M059J (cell line): ENCODE results near the gene ALPL. TPM values are rescaled to one million over a fixed set of nuclear protein-coding genes. Genes with fewer than 3 reads are reported as not detected.
A peak's percentile ranks its signal among the peaks of the same experiment; 100 is the strongest.

Experiments used
- DNase-seq: peaks from one replicate; pipeline ENCODE4 v3.0.0-alpha.2; 2012; ENCODE audit warnings: low read depth
- total RNA-seq: library from RNA; depleted of rRNA; stranded (reverse); fragments of >200 nt; shearing (Covaris generic); gene quantifications from 2 replicates; pipeline ENCODE4 v1.2.3, GENCODE V29; 2014; rRNA removed

The ALPL gene
- total RNA-seq, 1 experiment from 2014 or later: 0.71 TPM

DNA sequence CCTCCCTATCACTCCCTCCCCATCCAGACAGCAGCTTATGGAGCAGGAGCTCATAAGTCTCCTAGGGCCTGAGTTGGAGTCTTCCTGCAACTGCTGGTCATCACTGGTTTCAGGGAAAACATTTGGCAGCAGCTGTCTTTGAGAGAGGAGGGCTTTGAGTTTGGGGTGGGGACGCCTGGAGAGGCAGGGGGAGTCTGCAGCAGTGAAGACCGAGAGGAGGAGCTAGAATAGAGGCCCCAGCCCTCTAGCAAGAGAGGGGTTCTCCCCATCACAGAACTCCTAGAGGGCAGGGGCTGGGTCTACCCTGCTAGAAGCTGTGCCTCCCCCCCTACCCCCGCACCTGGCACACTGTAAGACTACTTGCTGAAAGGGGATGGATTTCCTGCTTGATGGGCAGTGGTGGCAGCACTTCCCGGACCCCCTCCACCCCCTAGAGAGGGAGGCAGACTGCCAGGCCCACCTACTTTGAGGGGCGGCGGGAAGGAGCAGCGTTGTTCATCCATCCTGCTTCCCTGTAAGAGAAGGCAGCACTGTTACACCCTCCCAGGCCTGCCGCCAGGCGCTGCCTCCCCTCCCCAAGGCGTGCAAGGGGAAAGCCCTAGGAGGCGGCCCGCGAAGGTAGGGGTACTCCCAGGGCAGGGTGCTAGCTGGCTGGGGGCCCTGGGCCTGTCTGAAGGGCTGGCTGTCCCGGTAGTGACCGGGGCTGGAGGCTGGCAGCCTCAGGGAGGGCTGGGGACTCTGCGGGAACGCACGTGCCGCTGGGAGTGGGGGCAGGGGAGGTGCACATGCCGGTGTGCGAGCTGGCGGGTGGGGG, 109.5 kb downstream of the ALPL start:
- DNase-seq: no peak

DNA sequence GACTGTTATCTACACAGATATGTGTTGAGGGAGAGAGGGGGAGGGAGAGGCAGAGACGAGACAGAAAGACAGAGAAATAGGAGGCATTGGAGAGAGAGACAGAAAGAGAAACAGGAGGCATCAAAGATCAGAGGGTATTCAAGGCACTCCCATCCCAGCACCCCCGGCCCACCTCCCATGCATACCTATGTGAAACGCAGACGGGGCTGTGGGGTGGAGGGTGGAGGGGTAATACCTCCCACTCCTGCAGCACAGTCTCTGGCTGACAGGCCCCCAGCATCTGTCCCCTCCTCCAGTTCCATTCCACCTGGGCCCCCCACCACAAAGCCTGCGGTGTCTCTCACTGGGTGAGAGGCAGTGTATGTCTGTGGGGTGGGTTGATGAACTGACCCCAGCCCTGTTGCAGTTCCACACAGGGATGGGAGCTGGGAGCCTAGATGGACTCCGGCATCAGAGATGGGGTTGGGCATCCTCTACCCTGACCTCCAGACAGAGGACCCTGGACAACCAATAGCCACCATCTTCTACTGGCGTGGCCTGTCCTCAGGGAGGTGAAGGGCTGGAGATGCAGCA, 110.2 kb downstream of the ALPL start:
- no peak for DNase-seq

GRCh38 chr1:21620011-21620410, 110.8 kb downstream of the ALPL start:
- DNase-seq: no peak

DNA sequence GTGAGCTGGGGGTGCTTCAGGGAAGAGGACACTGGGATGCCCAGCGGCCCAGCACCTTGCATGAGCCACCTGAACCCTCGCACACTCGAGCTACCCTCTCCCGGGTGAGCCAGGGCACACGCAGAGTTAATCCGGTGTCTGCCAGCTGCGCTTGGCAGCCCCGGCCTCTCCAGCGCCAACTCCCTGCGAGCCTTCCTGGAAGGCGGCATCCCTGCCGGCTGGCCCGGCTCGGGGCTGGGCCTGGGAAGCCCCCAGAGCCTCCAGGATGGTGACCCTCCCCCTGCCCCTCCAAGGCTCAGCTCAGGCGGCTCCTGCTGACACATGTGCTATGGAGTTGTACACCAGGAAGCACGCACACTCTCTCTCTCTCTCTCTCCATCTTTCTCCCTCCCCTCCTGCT, 111.3 kb downstream of the ALPL start:
- no peak for DNase-seq

DNA sequence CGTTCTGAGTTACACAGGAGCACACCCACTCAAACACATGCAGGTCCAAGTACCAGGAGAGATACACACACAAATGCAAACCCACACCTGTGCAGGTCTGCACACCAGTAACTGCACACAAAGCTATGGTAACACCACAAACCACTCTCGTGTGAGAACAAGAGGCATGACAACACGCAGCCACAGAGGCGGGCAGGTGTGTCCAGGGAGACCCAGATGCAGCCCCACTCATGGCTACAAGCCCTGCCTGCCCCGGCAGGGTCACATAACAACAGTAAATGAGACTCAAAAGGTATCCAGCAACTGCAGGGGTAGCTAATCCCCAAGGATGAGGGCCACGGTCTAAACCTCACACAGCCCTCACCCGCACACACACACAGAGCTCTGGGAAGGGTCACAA, 111.8 kb downstream of the ALPL start:
- no peak for DNase-seq

- no peak for DNase-seq
Measured at GRCh38 chr1:21621761-21622436, 112.7 kb downstream of the ALPL start.

GRCh38 chr1:21622466-21623315, 113.5 kb downstream of the ALPL start:
- DNase-seq: peak; percentile 18

- DNase-seq: no peak
Measured at GRCh38 chr1:21623410-21623961, 114.3 kb downstream of the ALPL start.

DNA sequence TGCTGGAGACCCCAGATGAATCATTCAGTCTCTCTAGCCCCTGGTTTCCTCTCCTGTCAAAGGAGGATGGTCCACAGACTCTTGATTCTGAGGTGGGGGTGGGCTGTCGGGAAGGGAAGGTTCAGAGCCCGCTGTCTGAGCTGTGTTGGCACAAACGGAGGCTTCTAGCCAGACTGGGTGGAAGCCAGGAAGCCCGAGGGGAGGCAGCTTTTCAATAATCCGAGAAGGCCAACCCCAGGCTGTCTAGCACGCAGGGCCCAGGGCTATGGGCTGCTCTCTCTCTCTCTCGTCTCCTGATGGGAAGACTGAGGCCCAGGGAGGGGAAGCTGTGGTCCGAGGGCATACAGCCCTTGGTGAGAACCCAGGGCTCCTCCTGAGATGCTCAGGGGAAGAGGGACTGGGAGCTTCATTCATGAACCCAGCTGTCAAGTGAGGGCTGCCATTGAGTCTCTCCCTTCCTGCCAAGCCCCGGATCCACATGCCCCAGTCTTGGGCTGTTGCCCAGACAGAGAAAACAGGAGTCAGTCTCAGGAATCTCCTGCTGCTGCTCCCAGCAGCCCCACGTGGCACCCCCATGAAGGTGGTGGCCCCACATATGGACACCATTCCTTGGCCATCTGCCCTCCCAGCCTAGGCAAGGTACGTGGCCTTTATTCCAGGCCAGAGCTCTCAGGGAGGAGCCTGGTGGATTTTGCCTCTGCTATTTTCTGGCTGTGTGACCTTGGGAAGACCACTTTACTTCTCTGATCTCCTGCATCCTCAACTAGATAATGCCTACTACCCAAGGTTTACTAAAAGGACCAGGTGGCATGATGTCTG, 115.6 kb downstream of the ALPL start:
- peak; percentile 20 for DNase-seq

GRCh38 chr1:21625390-21626190, 116.4 kb downstream of the ALPL start:
- no peak for DNase-seq

DNA sequence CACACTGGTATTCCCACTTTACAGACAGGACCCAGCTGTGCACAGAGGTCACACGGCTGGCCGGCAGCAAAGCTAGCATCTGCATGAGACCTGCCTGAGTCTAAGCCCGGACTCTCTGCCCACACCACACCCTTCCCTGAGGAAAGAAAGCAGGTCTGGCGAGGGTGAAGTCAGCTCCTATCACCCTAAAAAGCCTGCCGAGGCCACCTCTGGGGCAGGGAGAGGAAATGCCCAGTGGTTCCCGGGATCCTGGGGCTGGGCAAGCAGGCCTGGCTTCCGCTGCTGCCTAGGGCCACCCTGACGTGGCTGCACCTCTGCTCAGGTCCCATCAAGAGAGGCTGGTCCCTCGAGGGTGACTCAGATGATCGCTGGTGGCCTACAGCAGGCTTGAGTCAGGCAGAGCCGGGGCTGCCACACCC, 117.7 kb downstream of the ALPL start:
- peak; percentile 82 for DNase-seq

Other genes with a start within 250 kb of the ALPL start
- 88.5 and 125 TPM in 2 replicates for gene ECE1, start 219.0 kb upstream of the ALPL start, total RNA-seq
- gene NBPF3, start 69.3 kb upstream of the ALPL start, total RNA-seq: 21.0 and 21.6 TPM in 2 replicates
- 1.1 and 1.5 TPM in 2 replicates for gene RAP1GAP, start 159.9 kb downstream of the ALPL start, total RNA-seq